Mesenchymal stem cell (in vitro differentiated cells and primary cell): ENCODE data around the gene CLDN8.

ENCODE experiments used
- DNase-seq: peaks from one replicate; pipeline ENCODE4 v3.0.0-alpha.2; 2013
- H2AFZ ChIP-seq: one replicate; pipeline ENCODE4 v1.6.1; 2013; ENCODE audit warnings: low read depth, mild to moderate bottlenecking, control low read depth, inconsistent platforms, low read length, moderate library complexity
- H2AK5ac ChIP-seq: 2 replicates; pipeline ENCODE4 v1.6.1; 2013; ENCODE audit warnings: low read length, moderate library complexity, mild to moderate bottlenecking, inconsistent platforms; ENCODE audit not compliant: severe bottlenecking
- H2BK120ac ChIP-seq: one replicate; pipeline ENCODE4 v1.6.1; 2013; ENCODE audit warnings: low read depth, mild to moderate bottlenecking, inconsistent platforms, low read length, moderate library complexity
- H2BK12ac ChIP-seq, 2 experiments: one replicate each; pipeline ENCODE4 v1.6.1; 2013; ENCODE audit warnings: inconsistent platforms in 2 of 2, low read length in 2 of 2, mild to moderate bottlenecking in 2 of 2, moderate library complexity in 2 of 2, control low read depth in 1 of 2
- H2BK15ac ChIP-seq: one replicate; pipeline ENCODE4 v1.6.1; 2013; ENCODE audit warnings: mild to moderate bottlenecking, low read depth, inconsistent platforms; ENCODE audit not compliant: poor library complexity, severe bottlenecking
- H2BK5ac ChIP-seq: 2 replicates; pipeline ENCODE4 v1.6.1; 2013; ENCODE audit warnings: low read depth, mild to moderate bottlenecking, low read length, control low read depth, inconsistent platforms; ENCODE audit not compliant: poor library complexity, severe bottlenecking
- H3K14ac ChIP-seq, 2 experiments: one replicate each; pipeline ENCODE4 v1.6.1; 2013; ENCODE audit warnings: inconsistent platforms in 2 of 2, low read length in 2 of 2, control low read depth in 1 of 2, mild to moderate bottlenecking in 1 of 2, moderate library complexity in 1 of 2
- H3K18ac ChIP-seq, 2 experiments: one replicate each; pipeline ENCODE4 v1.6.1; 2013; ENCODE audit warnings: inconsistent platforms in 2 of 2, low read length in 2 of 2, control low read depth in 1 of 2, low read depth in 1 of 2, mild to moderate bottlenecking in 1 of 2
- H3K23ac ChIP-seq, 2 experiments: one replicate each; pipeline ENCODE4 v1.6.1; 2013; ENCODE audit warnings: inconsistent platforms in 2 of 2, low read length in 2 of 2, mild to moderate bottlenecking in 2 of 2, moderate library complexity in 2 of 2, control low read depth in 1 of 2
- H3K27ac ChIP-seq: 2 replicates; pipeline ENCODE4 v1.5.1; 2013; ENCODE audit warnings: mild to moderate bottlenecking, moderate library complexity, low read length, control low read depth, inconsistent platforms; ENCODE audit not compliant: poor library complexity, severe bottlenecking
- H3K27me3 ChIP-seq, 2 experiments: 2 replicates each; pipeline versions ENCODE4 v1.6.1 to v1.7.0; 2013; ENCODE audit warnings: low read length in 2 of 2, mild to moderate bottlenecking in 2 of 2, moderate library complexity in 2 of 2, control low read depth in 1 of 2, inconsistent platforms in 1 of 2; ENCODE audit not compliant: control insufficient read depth in 1 of 2, insufficient read depth in 1 of 2
- H3K36me3 ChIP-seq, 2 experiments: 2 replicates each; pipeline versions ENCODE4 v1.6.1 to v1.7.0; 2013; ENCODE audit warnings: low read length in 2 of 2, control low read depth in 1 of 2, inconsistent platforms in 1 of 2, low read depth in 1 of 2, mild to moderate bottlenecking in 1 of 2; ENCODE audit not compliant: insufficient read depth in 2 of 2, control insufficient read depth in 1 of 2
- H3K4ac ChIP-seq, 2 experiments: one replicate each; pipeline ENCODE4 v1.6.1; 2013; ENCODE audit warnings: inconsistent platforms in 2 of 2, low read length in 2 of 2, mild to moderate bottlenecking in 2 of 2, moderate library complexity in 2 of 2, control low read depth in 1 of 2, low read depth in 1 of 2
- H3K4me1 ChIP-seq: 2 replicates; pipeline ENCODE4 v1.6.1; 2013; ENCODE audit warnings: low read depth, low read length, control low read depth; ENCODE audit not compliant: control insufficient read depth, insufficient read depth
- H3K4me2 ChIP-seq: 2 replicates; pipeline ENCODE4 v1.6.1; 2013; ENCODE audit warnings: low read length, mild to moderate bottlenecking, inconsistent platforms; ENCODE audit not compliant: poor library complexity, severe bottlenecking
- H3K4me3 ChIP-seq, 2 experiments: 2 replicates each; pipeline versions ENCODE4 v1.5.1 to v1.7.0; 2013; ENCODE audit warnings: low read length in 2 of 2, mild to moderate bottlenecking in 2 of 2, control low read depth in 1 of 2, low read depth in 1 of 2; ENCODE audit not compliant: insufficient read depth in 1 of 2
- H3K79me1 ChIP-seq: replicated peaks from 2 replicates; pipeline ENCODE4 v1.6.1; 2013; ENCODE audit warnings: mild to moderate bottlenecking, control low read depth, low read length, inconsistent platforms; ENCODE audit not compliant: poor library complexity, severe bottlenecking
- H3K9ac ChIP-seq: 2 replicates; pipeline ENCODE4 v1.7.0; 2013; ENCODE audit warnings: mild to moderate bottlenecking, low read length, moderate library complexity
- H3K9me3 ChIP-seq: 2 replicates; pipeline ENCODE4 v1.7.0; 2013; ENCODE audit warnings: mild to moderate bottlenecking, low read length; ENCODE audit not compliant: control insufficient read depth
- H4K8ac ChIP-seq: one replicate; pipeline ENCODE4 v1.6.1; 2013; ENCODE audit warnings: inconsistent platforms, mild to moderate bottlenecking, low read length, moderate library complexity
- H4K91ac ChIP-seq: one replicate; pipeline ENCODE4 v1.6.1; 2013; ENCODE audit warnings: mild to moderate bottlenecking, low read length, inconsistent platforms
- WGBS: methylation state at CpG from one replicate; pipeline ENCODE4 v1.1.7; 2013; ENCODE audit warnings: mixed read lengths; 5-methylcytosine and 5-hydroxymethylcytosine counted together

Gene CLDN8

DNA sequence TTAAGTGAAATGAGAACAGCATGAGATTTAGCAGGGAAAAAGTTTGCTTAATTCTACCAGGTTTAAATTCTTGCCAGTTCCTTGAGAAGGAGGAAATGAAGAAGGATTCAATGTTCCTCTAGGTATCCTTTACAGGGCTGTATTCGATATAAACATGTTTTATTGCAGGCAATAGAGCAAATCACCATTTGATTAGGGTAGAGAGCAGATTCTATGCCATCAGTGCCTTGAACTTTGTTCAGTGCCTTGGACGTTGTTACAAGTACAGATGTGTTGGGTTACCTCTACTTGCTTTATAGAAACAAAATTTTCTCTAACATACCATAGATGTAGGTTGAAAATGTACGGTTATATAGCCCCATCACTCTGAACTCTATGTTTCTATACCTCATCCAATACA lies 18.2 kb upstream of the CLDN8 start:
- no peak overlapping the region for H2BK12ac ChIP-seq
- no peak overlapping the region for H2BK120ac ChIP-seq
- no peak overlapping the region for H3K14ac ChIP-seq
- H4K8ac ChIP-seq = no peak overlapping the region
- no peak overlapping the region for H3K4ac ChIP-seq
- no peaks in the 10 kb centered on the region for H3K9me3 ChIP-seq
- H3K4me2 ChIP-seq = no peak overlapping the region
- H3K9ac ChIP-seq = peak overlapping the region; percentile 15
- H2BK15ac ChIP-seq = no peak overlapping the region
- no peak overlapping the region for H3K27ac ChIP-seq
- no peaks in the 10 kb centered on the region for H3K4me1 ChIP-seq
- H3K4me3 ChIP-seq = peak overlapping the region in 1 of 2 experiments; percentile 17
- H3K23ac ChIP-seq = no peak overlapping the region
- no peak overlapping the region for H4K91ac ChIP-seq
- H3K36me3 ChIP-seq = no peaks in the 10 kb centered on the region
- no peak for DNase-seq
- no peak overlapping the region for H2AFZ ChIP-seq
- H3K18ac ChIP-seq = no peak overlapping the region
- no peak overlapping the region for H2BK5ac ChIP-seq
- 80% methylated on average over 1 of the region's 3 CpGs for WGBS
- H2AK5ac ChIP-seq = no peak overlapping the region
- H3K79me1 ChIP-seq = no peaks in the 10 kb centered on the region
- no peaks in the 10 kb centered on the region for H3K27me3 ChIP-seq

DNA sequence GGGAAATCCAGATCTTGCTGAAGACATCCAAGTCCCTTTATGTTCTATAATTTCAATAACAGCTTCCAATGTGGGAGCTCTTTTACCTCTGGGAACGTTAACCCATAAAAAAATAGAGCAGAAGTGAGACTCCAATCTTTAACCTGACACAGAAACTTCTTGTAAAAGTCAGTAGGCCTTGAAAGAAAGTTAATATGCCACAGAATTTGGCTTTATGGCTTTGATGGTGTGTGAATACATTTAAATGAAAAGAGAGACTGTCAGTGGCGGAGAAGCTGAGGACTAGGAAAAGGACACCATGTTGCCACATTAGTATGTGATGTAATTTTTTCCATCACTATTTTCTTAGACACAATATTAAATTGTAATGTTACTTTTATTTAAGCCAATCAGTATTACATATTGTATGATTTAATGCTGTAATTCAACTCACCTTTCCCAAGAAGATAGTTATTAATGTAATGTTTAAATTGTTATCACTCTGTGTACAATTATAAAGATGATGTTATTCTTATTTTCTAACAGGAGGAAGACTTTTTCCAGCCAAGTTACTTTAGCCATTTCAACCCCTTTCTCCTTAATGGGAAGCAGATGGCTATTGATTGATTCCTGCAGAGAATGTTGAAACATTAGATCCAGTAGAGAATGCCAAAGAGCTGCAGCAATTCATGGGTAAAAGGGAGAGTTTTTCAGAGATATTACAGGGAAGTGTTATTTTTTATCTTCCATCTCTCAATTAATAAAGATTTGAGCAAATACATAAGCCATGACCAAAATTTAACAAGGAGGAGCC lies 17.5 kb upstream of the CLDN8 start:
- H3K36me3 ChIP-seq = no peaks in the 10 kb centered on the region
- no peak overlapping the region for H3K23ac ChIP-seq
- peak overlapping the region; percentile 15 for H3K9ac ChIP-seq
- no peak overlapping the region for H2BK5ac ChIP-seq
- WGBS = no CpG with 5 or more reads among the region's 2 CpGs
- H3K14ac ChIP-seq = no peak overlapping the region
- no peak overlapping the region for H2BK12ac ChIP-seq
- no peak overlapping the region for H3K27ac ChIP-seq
- H3K4me2 ChIP-seq = no peak overlapping the region
- H3K4me1 ChIP-seq = no peaks in the 10 kb centered on the region
- no peak overlapping the region for H2BK15ac ChIP-seq
- H3K18ac ChIP-seq = no peak overlapping the region
- DNase-seq = no peak
- H4K91ac ChIP-seq = no peak overlapping the region
- no peak overlapping the region for H4K8ac ChIP-seq
- H2AK5ac ChIP-seq = no peak overlapping the region
- H3K79me1 ChIP-seq = no peaks in the 10 kb centered on the region
- H3K27me3 ChIP-seq = no peaks in the 10 kb centered on the region
- no peak overlapping the region for H2BK120ac ChIP-seq
- no peak overlapping the region for H3K4ac ChIP-seq
- H2AFZ ChIP-seq = no peak overlapping the region
- H3K4me3 ChIP-seq = peak overlapping the region in 1 of 2 experiments; percentile 17
- no peaks in the 10 kb centered on the region for H3K9me3 ChIP-seq

DNA sequence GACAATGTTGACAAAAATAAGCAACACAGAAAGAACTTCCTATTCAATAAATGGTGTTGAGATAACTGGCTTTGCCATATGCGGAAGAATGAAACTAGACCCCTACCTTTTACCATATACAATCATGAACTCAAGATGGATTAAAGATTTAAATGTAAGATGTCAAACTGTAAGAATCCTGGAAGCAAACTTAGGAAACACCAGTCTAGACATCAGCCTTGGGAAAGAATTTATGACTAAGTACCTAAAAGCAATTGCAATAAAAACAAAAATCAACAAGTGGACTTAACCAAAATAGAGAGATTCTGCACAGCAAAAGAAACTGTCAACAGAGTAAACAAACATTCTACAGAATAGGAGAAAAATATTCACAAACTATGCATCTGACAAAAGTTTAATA lies 16.1 kb upstream of the CLDN8 start:
- no peaks in the 10 kb centered on the region for H3K9me3 ChIP-seq
- H2BK12ac ChIP-seq = no peak overlapping the region
- no peaks in the 10 kb centered on the region for H3K27me3 ChIP-seq
- DNase-seq = no peak
- no peaks in the 10 kb centered on the region for H3K79me1 ChIP-seq
- no peak overlapping the region for H3K4me2 ChIP-seq
- H3K36me3 ChIP-seq = no peaks in the 10 kb centered on the region
- H2AK5ac ChIP-seq = no peak overlapping the region
- H2BK120ac ChIP-seq = no peak overlapping the region
- H3K18ac ChIP-seq = no peak overlapping the region
- H2AFZ ChIP-seq = no peak overlapping the region
- no CpG with 5 or more reads among the region's 1 CpG for WGBS
- H3K4me3 ChIP-seq = no peak overlapping the region
- no peak overlapping the region for H3K23ac ChIP-seq
- no peak overlapping the region for H4K8ac ChIP-seq
- no peak overlapping the region for H4K91ac ChIP-seq
- no peak overlapping the region for H2BK15ac ChIP-seq
- no peak overlapping the region for H3K27ac ChIP-seq
- no peak overlapping the region for H2BK5ac ChIP-seq
- H3K9ac ChIP-seq = no peak overlapping the region
- no peak overlapping the region for H3K14ac ChIP-seq
- no peaks in the 10 kb centered on the region for H3K4me1 ChIP-seq
- H3K4ac ChIP-seq = no peak overlapping the region

DNA sequence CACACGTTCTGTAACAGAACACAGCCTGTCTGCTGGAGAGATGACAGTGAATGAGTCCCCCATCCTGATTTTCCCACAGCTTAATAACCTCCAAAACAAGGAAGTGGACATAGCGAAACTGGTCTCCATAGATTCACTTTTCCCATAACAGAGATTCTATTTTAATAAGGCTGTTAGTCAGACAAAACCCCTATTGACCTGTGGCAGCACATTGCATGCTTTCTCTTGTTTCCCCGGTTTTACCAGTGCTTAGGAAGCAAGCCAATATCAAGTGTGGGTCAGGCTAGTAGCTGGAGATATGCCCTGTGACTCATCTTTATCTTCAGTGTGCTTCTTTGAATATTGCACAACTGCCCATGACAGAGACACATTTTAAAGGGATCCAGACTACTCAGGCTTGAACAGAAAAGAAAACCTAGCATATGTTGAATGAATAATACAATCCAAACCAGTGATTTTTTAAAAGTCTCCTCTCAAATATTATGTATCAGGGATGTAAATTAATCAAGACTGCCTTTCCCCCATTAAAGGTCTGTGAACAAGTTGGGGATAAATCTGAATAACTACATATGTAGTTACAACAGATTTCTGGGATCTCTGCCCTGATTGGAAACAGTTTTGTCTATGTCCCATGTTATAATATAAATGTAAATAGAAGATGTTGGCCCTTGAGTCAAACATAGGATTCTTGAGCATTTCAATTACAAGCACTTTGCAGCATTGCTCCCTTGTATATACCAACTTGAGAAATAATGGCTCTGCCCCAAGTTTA lies 11.9 kb upstream of the CLDN8 start:
- H3K9me3 ChIP-seq = no peaks in the 10 kb centered on the region
- H3K18ac ChIP-seq = no peak overlapping the region
- H3K23ac ChIP-seq = no peak overlapping the region
- H3K27me3 ChIP-seq = no peaks in the 10 kb centered on the region
- no peak overlapping the region for H2BK120ac ChIP-seq
- WGBS = 17% methylated on average over 2 of the region's 3 CpGs
- H3K4me1 ChIP-seq = no peaks in the 10 kb centered on the region
- peak overlapping the region; percentile 62 for H3K9ac ChIP-seq
- no peak overlapping the region for H2BK15ac ChIP-seq
- no peak overlapping the region for H3K14ac ChIP-seq
- no peak overlapping the region for H2BK5ac ChIP-seq
- no peaks in the 10 kb centered on the region for H3K36me3 ChIP-seq
- no peak overlapping the region for H2BK12ac ChIP-seq
- no peak overlapping the region for H3K4me2 ChIP-seq
- H3K79me1 ChIP-seq = no peaks in the 10 kb centered on the region
- peak overlapping the region in 1 of 2 experiments; percentile 21 for H3K4me3 ChIP-seq
- peak; percentile 91 for DNase-seq
- no peak overlapping the region for H3K27ac ChIP-seq
- H3K4ac ChIP-seq = no peak overlapping the region
- H4K8ac ChIP-seq = no peak overlapping the region
- H2AK5ac ChIP-seq = no peak overlapping the region
- no peak overlapping the region for H4K91ac ChIP-seq
- H2AFZ ChIP-seq = no peak overlapping the region
